NCI-H524 treated with DMSO at 0.1 percent for 48 hours (cell line): ENCODE results near the gene SPI1.

Experiments used
- DNase-seq: peaks from one replicate; lab custom pipeline; 2025; lab: John Stamatoyannopoulos, UW

The SPI1 gene

DNA sequence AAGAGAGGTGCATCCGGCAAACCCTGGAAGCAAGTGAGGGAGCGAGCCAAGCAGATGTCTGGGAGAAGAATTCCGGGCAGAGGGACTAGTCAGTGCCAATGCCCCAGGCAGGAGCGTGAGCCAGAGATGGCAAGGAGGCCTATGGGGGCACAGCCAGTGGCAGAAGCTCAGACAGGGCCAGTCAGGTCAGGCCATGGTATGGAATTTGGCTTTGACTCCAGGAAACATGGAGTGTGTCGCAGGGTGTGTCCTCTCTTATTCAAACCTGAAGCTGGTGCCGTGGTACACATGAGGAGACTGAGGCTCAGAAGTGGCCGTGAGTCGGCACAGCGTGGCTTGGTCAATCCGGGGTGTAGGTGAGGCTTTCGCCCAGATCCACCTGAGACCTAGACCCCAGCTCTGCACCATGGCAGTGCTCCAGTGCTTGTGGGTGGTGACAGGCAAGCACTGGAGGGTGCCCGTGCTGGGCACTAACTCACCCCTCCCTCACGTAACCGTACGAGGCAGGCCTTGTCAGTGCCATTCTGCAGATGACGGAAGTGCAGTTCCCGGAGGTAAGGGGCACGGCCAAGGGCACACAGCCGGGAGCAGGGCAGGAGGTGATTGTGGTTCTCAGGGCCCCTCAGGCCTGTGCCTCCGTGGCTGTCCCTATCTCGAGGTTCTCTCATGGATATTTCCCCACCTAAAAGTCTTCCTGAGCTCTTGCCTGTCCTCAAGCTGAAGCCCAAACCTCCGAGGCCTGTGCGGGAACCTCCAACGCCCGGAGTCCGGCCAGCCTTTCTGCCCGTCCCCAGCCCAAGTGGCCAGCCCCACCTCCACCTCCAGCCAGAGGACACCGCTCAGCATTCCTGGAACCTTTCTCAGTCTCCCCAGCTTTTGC is 10.6 kb upstream of the SPI1 start:
- DNase-seq: no peak

DNA sequence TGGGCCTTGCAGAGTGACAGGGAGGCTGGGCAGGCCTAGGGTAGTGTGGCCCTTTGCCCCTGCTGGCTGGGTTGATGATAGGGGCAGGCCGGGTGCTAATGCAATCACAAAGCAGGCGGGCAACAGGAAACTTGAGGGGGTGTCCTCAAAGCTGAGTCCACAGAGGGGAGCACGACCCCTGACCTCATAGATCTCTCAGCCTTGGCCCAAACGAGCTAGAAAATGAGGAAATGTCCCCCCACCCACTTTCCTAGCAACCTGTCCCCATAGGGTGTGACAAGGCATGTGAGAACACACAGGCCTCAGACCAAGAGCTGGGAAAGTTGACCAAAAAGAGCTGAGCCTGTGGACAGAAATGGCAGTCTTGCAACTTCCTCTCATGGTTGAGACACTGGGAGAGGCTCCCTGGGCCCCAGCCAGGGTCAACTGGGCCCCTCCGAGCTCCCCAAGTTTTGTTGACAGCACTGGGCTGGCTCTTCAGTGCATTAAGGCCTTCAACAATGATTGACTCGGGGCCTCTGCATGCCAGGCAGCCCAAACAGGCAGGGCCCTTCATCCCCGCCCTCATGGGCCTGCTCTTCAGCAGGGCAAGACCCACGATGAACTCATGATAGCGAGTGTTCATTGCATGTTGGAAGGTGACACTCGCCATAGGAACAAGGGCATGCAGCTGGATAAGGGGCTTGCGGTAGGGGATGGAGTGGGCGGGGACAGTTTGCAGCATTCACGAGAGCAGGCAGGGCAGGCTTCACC is 9.8 kb upstream of the SPI1 start:
- no peak for DNase-seq

DNA sequence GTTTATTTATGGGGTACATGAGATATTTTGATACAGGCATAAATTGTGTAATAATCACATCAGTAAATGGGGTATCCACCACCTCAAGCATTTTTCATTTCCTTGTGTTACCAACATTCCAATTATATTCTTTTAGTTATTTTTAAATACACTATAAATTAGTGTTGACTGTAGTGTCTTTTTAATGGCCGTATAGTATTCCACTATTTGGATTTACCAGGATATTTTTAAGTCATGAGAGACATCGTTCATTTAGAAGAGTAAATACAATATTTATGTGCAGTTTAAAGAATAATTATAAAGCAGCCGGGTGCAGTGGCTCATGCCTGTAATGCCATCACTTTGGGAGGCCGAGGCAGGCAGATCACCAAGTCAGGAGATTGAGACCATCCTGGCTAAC is 6.2 kb upstream of the SPI1 start:
- DNase-seq: no peak

DNA sequence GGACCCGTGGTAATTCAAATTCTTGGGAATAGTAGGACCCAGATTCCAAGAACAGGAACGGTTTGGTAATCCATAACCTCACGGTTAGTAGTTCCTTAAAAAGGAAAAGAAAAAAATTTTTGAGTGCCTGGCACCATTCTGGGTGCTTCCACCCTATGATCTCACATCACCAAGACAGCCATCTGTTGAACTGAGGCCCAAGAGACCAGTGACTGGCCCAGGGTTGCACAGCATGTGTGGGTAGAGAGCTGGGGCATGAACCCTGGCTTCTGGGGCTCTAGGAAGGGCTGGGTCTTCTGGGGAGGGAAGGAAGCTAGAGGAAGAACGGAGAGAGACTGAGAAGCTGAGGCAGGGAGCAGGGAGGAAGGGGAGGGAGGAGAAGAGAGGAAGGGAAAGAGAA is 4.7 kb upstream of the SPI1 start:
- no peak for DNase-seq

DNA sequence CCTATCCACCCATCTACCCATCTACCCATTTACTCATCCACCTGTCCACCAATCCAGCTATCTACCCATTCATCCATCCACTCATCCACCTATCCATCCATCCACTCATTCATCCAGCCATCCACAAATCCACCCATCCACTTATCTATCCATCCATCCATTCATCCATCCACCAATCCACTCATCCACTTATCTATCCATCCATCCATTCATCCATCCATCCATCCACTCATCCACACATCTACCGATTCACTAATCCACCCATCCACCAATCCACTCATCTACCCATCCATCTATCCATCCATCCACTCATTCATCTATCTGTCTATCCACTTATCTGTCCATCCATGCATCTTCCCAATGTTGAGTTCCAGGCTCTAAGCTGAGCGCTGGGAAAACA is 1.7 kb upstream of the SPI1 start:
- no peak for DNase-seq

DNA sequence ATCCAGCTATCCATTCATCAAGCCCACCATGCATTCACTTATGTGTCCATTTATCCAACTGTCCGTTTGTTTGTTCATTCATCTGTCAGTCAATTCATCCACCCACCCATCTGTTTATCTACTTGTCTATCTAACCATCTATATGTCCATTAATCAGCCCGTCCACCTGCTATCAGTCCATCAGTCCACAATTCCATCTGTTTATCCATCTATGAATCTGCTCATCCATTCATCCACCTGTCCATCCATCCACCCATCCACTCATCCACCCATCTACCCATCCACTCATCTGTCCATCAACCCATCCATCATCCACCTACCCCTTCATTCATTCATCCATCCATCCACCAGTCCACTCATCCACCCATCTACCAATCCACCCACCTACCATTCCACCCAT is 970 bp upstream of the SPI1 start:
- no peak for DNase-seq

DNA sequence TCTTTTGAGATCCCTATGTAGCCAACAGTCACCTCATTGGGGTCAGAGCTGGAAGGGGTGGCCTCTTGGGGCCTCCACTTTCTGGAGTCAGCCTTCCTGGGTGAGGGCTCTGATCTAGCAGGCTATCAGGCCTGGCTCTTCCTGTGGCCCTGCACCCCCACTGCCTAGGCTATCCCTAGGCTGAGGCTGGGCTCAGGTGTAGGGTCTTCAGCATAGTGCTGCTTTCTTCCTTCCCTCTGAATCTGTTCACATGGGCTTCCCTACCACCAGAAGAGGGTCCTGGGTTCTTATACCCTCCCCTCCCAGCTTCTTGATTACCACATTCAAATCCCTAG is 456 bp upstream of the SPI1 start:
- no peak for DNase-seq

DNA sequence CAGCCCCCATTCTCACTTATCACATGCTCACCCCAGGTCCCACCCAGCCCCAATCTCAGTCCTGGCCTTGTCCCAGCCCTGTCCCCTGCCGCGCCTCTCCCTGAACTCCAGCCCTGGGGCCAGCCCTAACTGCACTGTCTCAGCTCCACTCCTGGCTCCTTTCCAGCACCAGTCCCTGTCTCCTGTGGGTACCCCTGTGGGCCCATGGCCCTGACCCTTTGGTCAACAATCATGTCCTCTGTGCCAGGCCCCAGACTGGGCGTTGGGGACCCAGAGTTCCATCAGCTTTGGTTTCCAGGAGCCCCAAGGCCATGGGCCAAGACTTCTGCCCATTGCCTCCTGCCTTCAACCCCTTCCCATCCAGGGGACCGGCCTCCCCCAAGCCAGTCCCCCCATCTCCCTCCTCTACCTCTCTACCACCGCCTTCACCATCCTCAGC is 757 bp downstream of the SPI1 start:
- no peak for DNase-seq

DNA sequence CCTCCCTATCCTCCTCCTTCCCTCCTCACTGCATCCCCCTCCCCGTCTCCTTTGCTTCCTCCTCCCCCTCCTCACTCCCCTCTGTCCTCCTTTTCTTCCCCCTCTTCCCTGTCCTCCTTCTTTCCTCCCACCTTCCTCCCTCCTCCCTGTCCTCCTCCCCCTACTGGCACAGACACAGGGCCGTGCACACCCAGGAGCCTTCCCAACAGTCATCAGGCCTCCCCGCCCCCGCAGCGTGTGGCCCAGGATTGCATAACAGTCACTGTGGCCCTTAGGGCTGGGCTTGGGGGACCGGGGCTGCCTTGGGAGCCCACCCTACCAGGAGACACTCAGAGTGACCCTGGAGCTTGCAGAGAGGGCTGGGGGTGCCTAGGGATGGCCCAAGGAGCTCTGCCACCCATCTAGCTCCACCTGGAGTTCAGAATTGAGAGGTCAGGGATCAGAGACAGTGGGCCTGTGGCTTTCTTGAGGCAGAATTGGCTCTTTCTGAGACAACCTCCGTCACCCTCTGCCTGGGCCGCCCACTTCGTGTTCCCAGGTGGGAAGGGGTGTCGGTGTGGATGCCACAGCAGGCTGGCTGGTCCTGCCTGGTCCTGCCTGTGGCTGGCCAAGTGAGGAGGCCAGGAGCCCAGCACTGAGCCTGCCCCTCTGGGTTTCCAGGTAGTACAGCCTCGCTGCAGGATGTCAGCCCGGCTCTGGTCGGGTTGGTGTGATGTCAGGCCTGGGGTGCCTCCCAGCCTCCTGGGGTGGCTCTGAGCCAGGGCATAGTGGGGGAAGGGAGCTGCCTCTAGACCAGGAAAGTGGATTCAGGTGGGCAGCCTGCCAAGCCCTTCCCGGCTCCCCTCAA is 1.6 kb downstream of the SPI1 start:
- DNase-seq: no peak

DNA sequence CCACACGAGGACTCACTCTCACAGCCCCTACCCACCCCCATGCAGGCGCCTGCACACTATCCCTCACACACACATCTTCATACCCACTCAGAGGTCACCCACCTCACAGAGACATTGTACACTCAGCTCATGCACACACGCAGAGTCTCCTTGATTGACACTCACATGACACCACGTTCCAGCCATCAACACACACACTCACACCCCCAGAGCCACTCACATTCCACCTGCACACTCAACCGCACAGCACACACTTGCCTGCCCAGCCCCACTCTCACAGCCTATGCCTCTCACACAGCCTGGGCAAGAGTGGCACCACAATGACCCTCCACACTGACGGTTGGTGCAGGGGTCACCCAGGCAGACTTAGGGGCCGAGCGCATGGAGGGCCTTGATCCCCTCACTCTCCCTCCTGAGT is 2.2 kb downstream of the SPI1 start:
- DNase-seq: no peak

DNA sequence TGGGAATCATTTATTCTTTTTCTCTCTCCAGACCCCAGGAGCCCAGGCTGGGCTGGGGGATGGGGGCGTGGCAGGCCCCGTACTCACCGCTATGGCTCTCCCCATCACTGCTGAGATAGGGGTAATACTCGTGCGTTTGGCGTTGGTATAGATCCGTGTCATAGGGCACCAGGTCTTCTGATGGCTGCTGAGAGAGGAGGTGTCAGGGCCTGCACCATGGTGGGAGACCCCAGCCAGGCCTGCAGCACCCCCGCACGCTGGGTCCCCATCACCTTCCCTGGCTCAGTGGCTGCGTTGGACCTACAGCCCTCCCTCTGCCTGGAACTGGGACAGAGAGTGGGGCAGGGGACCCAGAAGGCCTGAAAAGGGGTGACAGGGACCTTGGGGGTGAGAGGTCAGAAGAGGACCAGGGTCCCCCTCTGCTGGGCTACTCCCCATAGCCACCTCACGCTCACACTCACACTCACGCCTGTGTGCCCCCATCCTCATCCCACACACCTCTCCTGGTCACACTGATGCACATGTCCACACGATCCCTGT is 2.7 kb downstream of the SPI1 start:
- DNase-seq: no peak

DNA sequence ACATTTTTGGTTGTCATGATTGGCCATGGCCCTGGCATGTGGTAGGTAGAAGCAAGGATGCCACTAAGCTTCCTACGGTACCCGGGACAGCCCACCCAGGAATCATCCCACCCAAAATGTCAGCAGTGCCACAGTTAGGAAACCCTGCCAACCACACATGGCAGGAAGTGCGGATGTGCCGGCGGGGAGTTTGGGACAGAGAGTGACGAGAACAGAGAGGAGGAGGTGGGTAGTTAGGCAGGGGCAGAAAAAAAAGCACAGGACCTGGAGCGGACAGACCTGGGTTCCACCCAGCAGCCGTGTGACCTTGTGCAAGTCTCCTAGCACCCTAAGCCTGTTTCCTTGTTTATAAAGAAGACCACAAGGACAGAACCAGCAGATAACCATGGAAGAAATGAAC is 3.3 kb downstream of the SPI1 start:
- no peak for DNase-seq

DNA sequence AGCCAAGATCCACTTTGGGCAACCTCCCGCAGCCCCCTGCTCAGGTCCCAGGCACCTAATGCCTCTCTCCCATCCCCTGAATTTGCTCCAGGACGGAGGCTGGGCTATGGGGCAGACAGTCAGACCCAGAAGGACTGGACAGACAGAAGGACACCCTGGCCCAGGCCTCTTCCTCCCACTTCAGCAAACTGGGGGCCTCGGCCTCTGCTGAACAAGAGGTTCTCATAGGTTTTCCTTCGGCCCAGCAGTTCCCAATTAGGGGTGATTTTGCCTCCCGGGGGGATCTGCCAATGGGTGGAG is 3.7 kb downstream of the SPI1 start:
- no peak for DNase-seq

DNA sequence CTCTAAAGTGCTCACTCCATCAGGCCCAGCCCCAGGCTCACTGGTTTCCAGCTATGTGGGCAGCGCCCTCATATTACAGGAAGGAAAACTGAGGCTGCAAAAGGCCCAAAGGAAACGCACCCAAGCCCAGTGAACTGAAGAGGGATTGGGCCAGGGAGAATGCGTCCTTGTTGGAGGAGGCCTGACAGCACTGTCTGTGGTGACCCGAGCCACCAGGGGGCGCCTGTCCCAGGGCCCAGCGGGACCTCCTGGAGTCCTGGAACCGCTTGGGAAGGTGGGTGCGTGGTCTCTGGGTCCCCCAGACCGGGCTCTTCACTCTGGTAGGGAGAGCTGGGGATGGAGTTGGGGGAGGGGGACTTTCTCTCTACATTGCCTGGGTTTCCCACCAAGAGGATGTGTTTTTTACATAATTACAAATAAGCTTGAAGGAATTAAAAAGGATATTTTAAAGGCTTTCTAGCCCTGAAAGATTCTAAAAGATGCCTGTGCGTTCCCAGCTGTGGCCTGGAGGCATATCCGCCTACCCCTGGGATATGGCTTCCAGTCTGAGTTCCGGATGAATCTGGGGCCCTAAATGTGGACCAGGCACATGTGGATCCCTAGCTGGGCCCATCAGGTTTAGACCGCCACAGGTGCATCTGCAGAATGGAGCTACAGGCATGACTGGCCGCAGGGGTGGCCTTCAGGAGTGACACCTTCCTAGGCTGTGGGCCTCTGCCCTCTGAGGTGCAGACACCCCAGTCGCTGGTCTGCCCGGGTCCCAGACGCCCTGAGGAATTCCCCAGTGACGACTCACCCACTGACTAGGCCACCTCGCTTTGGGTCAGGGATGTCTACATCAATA is 4.2 kb downstream of the SPI1 start:
- no peak for DNase-seq

DNA sequence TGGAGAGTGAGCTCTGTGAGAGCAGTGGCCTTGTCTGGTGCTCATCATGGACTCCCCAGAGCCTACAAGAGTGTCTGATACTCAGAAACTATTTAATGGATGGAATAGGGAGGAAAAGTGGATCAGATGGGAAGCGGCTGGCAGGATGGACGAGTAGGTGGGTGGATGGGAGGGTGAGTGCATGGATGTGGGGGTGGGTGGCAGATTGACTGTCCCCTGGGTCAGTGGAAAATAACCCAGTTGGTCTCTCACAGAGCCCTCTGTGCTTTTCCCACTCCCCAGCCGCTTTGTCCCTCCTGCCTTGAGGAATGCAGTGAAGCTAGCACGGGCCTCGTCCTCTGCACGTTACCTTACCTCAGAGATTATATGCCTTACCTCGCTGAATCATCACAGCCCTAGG is 5.9 kb downstream of the SPI1 start:
- DNase-seq: no peak

DNA sequence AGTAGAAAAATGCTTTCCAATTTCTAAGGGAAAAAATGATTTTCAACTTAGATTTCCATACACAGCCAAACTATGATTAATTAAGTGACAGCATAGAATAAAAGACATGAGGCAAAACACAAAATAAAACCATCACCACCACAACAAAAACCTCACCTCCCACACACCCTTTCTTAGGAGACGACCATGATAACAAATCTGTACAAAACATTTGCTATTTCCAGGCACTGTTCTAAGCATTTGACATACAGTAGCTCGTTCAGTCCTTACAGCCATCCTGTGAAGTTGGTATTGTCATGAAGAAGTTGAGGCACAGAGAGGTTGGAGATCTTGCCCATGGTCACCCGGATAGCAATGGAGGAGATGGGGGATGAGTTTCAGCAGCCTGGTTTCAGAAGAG is 8.7 kb downstream of the SPI1 start:
- DNase-seq: no peak

DNA sequence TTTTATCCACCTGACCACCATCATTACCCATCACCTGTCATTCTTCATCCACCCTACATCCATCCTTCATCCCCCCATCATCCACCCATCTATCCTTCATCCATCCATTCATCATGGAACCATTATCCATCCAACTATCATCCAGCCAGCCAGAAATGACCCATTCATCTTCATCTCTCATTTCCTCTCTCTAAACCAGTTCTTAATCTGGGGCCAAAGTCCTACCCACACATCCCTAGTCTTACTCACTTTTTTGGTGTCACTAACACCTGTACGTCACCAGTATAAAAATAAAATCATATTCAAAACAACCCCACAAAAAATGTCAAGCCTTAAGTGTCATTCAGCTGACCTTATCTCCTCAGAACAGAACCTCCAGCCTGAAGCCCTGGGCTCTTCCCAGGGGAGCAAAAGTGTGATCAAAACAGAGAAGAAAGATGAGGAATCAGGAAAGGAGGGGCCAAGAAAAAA is 12.3 kb downstream of the SPI1 start:
- DNase-seq: no peak

DNA sequence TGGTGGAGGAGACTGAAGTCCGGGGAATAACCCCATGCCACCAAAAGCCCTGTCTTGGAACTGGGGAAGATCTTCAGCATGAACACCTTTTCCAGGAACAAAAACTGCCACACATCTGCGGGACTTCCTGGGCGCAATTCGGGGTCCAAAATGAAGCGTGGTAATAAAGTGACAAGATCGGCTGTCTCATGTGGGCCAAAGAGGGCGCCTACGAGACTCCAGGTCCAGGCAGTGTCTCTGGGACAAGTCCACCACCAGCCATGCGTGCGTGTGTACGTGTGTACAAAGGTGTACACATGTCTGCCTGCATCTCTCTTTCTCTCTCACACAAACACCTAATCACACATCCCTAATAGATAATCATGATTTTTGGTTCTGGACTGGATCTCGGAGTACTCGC is 16.9 kb downstream of the SPI1 start:
- DNase-seq: no peak

DNA sequence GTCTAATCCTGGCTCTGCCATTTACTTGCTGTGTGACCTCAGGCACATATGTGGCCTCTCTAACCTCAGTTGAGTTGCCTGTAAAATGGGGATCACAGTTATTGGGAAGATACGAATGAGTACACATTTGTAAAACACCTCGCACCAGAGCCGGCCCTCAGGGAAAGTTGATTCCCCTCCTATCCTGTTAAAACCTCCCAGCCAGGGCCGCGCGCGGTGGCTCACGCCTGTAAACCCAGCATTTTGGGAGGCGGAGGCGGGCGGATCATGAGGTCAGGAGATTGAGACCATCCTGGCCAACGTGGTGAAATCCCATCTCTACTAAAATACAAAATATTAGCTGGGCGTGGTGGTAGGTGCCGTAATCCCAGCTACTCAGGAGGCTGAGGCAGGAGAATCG is 18.0 kb downstream of the SPI1 start:
- no peak for DNase-seq

DNA sequence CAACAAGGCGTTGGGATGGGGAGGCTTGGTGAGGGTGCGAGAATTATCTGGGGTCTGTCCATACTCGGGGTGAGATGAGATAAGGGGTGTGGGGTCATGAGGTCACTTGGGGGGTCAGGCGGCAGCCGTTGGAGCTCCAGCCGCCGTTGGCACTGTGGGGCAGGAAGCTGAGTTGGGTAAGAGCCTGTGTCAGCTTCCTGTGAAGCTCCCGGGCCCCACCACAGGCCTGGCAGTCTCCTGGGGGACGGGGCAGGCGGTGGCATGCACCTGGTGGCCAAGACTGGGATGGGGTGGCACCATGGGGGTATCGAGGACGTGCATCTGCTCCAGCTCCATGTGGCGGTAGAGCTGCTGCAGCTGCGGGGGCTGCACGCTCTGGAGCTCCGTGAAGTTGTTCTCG is 18.8 kb downstream of the SPI1 start:
- DNase-seq: no peak

DNA sequence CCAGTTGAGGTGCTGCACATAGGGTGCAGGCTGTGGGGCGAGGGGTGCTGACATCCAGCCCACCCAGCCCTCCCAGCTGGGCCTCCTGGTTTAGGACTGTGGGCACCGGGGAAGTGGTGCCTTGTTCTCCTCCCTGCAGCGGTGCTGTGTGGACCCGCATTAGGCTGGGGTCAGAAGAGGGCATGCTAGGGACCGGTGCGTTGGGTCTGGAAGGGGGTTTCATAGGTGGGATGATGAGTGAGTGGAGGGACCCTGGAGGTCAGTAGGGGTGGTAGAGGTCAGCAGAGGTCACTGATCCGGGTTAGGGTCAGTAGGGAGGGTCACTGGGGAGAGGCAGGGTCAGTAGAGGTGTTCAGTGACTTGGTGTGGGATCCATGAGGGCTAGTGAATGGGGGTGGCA is 19.2 kb downstream of the SPI1 start:
- DNase-seq: no peak

DNA sequence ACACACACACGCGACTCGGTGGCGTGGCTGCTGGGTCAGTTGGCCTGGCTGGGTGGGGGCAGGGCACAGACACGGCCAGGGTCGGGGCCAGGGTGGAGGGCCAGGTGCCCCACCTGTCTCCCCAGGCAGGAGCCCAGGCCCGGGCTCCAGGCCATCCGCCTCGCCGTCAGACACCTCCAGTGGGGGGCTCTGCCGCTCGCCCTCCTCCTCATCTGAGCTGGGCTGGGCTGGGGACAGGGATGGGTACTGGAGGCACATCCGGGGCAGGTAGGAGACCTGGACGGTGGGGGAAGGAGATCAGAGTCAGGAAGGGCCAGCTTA is 19.7 kb downstream of the SPI1 start:
- no peak for DNase-seq
